ENCODE data around the gene LCE3B.

Gene LCE3B

DNA sequence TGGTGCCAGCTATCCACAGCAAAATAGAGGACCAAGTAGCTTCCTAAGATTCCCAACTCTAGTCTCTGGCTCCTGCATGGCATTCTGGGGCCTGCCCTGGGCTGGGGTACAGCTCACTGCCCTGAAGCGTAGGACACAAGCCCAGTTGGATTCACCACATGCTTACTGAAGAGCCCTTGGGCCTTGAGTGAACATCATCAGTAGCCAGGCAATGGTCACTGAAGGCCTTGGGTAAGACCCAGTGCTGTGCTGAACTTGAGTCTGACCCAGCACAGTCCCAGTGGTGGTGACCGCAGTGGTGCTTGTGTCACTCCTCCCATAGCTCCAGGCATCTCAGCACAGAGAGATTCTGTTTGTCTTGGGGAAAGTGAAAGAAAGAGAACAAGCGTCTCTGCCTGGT, 17.0 kb downstream of the LCE3B start:
- TF ChIP-seq ZNF274 (IDR thresholded peaks at IDR 0.05; ENCODE audit: low read depth, low read length): no peak
- H3K4me3 ChIP-seq (ENCODE audit: low read length): no peak overlapping the region

DNA sequence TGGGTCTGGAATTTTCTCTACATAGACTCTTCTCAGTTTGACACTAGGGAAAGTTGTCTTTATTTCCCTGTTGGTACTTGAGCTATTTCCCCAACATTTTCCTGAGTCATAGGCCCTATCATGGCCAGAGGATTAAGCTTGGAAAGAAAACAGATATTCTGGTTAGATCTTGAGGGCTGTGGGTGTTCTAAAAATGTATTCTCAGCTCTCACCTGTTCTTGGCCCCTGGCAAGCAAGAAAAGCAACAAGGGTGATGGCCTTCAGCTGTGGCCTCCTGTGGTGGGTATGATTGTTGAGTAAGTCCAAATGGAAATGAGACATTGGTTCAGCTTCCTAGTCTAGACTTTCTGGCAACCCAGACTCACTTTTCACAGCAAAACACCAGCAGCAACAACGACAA, 26.7 kb downstream of the LCE3B start:
- no peak for TF ChIP-seq ZNF274 (IDR thresholded peaks at IDR 0.05; ENCODE audit: low read depth, low read length)
- no peak overlapping the region for H3K4me3 ChIP-seq (ENCODE audit: low read length)

DNA sequence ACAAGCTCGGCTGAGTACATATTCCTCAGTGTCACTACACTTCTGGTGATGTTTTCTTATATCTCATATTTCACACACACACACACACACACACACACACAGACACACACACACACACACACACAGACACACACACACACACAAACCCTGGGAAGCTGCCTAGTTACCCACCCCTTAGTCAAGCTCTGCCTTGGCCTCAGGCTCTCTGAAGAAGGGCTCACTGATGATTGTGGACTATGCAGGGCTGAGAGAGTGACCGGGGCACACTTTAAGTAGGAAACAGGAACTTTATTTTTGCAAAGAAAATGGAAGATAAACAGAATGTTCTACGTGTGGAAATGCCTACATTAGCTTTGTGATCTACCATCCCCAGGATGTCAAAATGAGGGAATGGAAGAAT, 30.3 kb downstream of the LCE3B start:
- no peak for TF ChIP-seq ZNF274 (IDR thresholded peaks at IDR 0.05; ENCODE audit: low read depth, low read length)
- H3K4me3 ChIP-seq (ENCODE audit: low read length): no peak overlapping the region

DNA sequence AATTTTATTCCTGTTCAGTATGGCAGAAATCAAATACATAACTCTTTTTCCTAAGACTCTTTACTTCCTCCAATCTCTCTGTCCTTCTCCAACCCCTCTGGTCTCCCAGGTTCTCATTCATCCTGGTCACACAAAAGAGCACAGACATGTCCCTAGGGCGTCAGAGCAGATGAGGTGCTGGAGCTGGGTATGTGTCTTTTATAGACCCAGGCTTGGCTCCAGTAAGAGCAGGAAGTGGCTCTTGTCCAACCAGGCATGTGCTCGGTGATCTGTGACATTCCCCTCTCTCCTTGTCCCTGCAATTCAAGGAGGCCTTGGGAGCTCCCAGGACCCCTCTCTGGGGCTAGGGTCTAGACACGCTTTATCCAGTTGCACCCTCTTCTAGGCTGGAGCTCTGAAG, 31.5 kb downstream of the LCE3B start:
- no peak for TF ChIP-seq ZNF274 (IDR thresholded peaks at IDR 0.05; ENCODE audit: low read depth, low read length)

DNA sequence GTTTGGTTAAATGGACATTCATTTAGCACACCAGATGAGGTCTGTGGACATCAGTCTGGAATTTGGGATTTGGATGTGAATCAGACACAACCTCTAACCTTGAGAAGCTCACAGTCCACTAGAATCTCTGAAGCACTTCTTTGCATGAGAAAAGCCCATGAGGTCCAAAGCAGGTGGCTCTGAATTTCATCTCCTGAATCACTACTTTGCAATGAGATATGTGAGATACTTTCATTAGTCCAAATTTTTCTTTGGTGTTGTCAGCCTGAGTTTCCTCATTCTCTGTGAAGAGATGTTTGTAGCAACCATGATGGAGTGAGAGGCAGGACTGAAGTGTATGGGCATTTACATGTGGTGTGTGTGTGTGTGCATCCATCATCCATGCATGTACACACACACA, 33.0 kb downstream of the LCE3B start:
- no peak overlapping the region for H3K4me3 ChIP-seq (ENCODE audit: low read length)
- no peak for TF ChIP-seq ZNF274 (IDR thresholded peaks at IDR 0.05; ENCODE audit: low read depth, low read length)

More for the DNA sequence above, 31.5 kb downstream of the LCE3B start:
- no peak overlapping the region for H3K4me3 ChIP-seq (ENCODE audit: low read length)

DNA sequence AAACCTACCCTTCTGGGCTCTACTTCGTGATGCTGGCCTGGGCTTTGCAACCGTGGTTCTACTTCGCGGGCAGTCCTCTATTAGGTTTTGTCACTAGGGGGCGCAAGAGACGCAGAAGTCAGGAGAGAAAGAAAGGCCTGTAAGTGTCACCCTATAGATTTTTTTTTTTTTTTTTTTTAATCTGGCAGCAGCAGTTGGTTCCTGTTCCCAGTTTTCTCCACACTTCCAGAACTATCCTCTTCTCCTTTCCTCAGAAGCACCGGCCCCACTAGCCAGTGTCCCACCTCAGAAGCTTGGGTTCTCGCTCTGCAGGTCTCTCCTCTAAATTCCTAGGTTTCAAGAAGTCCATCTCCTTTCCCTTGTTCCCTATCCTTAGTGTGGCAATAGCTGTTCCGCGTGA, 40.5 kb downstream of the LCE3B start:
- TF ChIP-seq ZNF274 (IDR thresholded peaks at IDR 0.05; ENCODE audit: low read depth, low read length): no peak
- H3K4me3 ChIP-seq (ENCODE audit: low read length): no peak overlapping the region

DNA sequence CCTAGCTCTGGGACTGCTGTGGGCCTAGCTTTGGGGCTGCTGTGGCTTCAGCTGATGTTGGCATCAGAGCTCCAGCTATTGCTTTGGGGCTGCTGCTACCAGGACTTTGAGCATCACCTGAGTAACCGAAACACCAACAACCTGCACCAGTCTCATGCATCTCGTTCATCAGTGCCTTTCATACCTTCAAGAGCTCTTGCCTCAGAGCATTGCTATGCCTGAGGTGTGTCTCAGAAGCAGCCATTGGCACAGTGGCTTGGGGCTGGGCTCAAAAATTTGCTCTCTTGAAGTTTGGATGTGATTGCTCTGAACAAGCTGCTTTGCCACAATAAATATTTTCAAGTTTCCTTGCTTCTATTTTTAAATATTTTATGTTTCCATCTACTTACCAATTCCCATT, 42.8 kb downstream of the LCE3B start:
- TF ChIP-seq ZNF274 (IDR thresholded peaks at IDR 0.05; ENCODE audit: low read depth, low read length): no peak
- no peak overlapping the region for H3K4me3 ChIP-seq (ENCODE audit: low read length)

DNA sequence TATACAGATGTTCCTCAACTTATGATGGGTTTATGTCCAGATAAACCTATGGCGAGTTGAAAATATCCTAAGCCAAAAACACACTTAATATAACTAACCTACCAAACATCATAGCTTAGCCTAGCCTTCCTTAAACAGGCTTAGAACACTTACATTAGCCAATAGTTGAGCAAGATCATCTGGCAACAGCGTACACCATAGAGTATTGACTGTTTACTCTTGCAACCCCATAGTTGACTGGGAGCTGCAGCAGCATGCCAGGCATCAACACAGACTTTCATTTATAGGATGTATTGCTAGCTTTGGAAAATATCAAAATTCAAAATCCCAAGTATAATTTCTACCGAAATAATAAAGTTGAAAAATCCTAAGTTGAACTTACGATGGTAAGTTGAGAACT, 44.1 kb downstream of the LCE3B start:
- no peak overlapping the region for H3K4me3 ChIP-seq (ENCODE audit: low read length)

DNA sequence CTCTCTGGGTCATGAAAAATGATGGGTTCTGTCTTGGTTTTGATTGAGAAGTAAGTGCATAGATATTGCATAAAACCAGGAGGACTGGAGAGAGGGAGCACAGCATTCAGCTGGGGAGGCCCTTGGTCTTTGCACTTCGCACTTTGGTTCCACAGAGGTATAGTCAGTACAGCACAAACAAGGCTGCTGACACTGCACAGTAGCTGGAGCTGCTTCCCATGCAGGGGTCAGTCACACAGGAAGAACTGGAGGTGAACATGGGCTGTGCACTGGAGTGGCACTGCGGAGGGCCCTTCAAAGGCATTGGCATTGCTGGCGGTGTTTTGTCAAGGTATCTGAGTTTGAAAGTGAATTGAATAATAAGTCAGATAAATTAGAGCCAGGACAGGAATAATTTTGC, 45.0 kb downstream of the LCE3B start:
- TF ChIP-seq ZNF274 (IDR thresholded peaks at IDR 0.05; ENCODE audit: low read depth, low read length): no peak
- H3K4me3 ChIP-seq (ENCODE audit: low read length): no peak overlapping the region

More for the DNA sequence above, 44.1 kb downstream of the LCE3B start:
- TF ChIP-seq ZNF274 (IDR thresholded peaks at IDR 0.05; ENCODE audit: low read depth, low read length): no peak

DNA sequence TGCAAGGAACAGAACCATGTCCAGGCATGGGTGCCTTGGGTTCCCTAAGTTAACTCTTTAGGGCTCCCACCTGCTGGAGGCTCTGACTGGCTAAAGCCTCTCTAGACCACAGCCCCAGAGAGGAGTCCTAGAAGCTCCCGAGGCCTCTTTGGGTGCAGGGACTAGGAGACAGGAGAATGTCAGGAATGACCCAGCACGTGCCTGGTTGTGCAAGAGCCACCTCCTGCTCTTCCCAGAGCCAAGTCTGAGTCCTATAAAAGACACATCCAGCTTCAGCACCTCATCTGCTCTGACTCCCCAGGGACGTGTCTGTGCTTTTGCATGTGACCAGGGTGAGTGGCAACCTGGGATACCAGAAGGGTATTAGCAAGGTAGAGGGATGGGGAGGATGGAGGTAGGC, 49.5 kb downstream of the LCE3B start, which contains the start of gene LCE2D:
Gene LCE2D (plus strand): TSS at position 283 of the 400 bp plus-strand sequence. CDS start 726 bp downstream, outside the sequence.
- TF ChIP-seq ZNF274 (IDR thresholded peaks at IDR 0.05; ENCODE audit: low read depth, low read length): no peak

More for the DNA sequence above, 49.5 kb downstream of the LCE3B start, which contains the start of gene LCE2D:
- no peak within 1 kb of the TSS for H3K4me3 ChIP-seq (ENCODE audit: low read length)

All from GM08714 (cell line).